HepG2 (cell line): ENCODE data around the gene SLIT3. TPM values are rescaled to one million over a fixed set of nuclear protein-coding genes. Genes with fewer than 3 reads are reported as not detected.

Experiments
- ATAC-seq: fragments of 200-7000 bp; cut with Tn5 transposase; 3 replicates; pipeline ENCODE4 v1.9.1; 2020; ENCODE audit warnings: mild to moderate bottlenecking, moderate library complexity
- BruUV-seq: library from RNA; stranded (reverse); fragments of 400-500 nt; replicated peaks from 2 replicates; lab custom pipeline; 2021; lab: Mats Ljungman, UMichigan
- CTCF ChIA-PET: fragments of 300-600 bp; formaldehyde crosslinking; extraction: SDS; loops from one replicate; lab custom pipeline; 2021; ENCODE audit warnings: low total read pairs, inconsistent platforms, low intra/inter-chr PET ratio; lab: Yijun Ruan, JAX
- POLR2A ChIA-PET: fragments of 350-600 bp; sonication (Branson Sonifier 250); formaldehyde crosslinking; loops from one replicate; lab custom pipeline; 2020; ENCODE audit warnings: antibody characterized with exemption, inconsistent platforms; lab: Yijun Ruan, JAX
- DNase-seq: peaks from one replicate; pipeline ENCODE4 v3.0.0-alpha.2; 2015; ENCODE audit warnings: low spot score
- FAIRE-seq: peaks from 3 replicates; lab custom pipeline; 2011; peaks lifted over from hg19 to GRCh38; lab: Jason Lieb, UNC
- H2AFZ ChIP-seq: one replicate; pipeline ENCODE4 v1.6.1; 2011; ENCODE audit warnings: low read length, inconsistent platforms
- H3K27ac ChIP-seq: fragments of 300-600 bp; 3 replicates; pipeline ENCODE4 v1.8.0; 2011; ENCODE audit warnings: mixed run types, mild to moderate bottlenecking, mixed read lengths, low read length, inconsistent platforms; ENCODE audit not compliant: insufficient read depth; ENCODE audit errors: extremely low read length
- H3K27me3 ChIP-seq, 2 experiments: fragments of 200-600 bp in 1 of 2; 2 replicates in 1 of 2; 3 replicates in 1 of 2; pipeline versions ENCODE4 v1.6.0 to v1.8.0; 2011; ENCODE audit warnings: low read length in 2 of 2, mild to moderate bottlenecking in 2 of 2, moderate library complexity in 2 of 2, inconsistent platforms in 1 of 2; ENCODE audit not compliant: insufficient read depth in 2 of 2, control insufficient read depth in 1 of 2
- H3K36me3 ChIP-seq, 2 experiments: fragments of 200-600 bp in 1 of 2; replicated peaks in 1 of 2; 2 replicates in 1 of 2; 3 replicates in 1 of 2; pipeline versions ENCODE4 v1.5.1 to v1.8.0; 2011; ENCODE audit warnings: low read length in 2 of 2, inconsistent platforms in 1 of 2; ENCODE audit not compliant: insufficient read depth in 2 of 2, control insufficient read depth in 1 of 2
- H3K4me1 ChIP-seq: 2 replicates; pipeline ENCODE4 v1.5.1; 2012; ENCODE audit warnings: low read length, inconsistent platforms; ENCODE audit not compliant: insufficient read depth
- H3K4me2 ChIP-seq: 2 replicates; pipeline ENCODE4 v1.6.0; 2011; ENCODE audit warnings: low read depth, low read length, inconsistent platforms
- H3K4me3 ChIP-seq, 3 experiments: fragments of 200-600 bp in 1 of 3; sonication (generic), shearing (Covaris generic) in 1 of 3; replicated peaks in 1 of 3; 2 replicates each; pipeline ENCODE4 v1.5.1; 2011 to 2016; ENCODE audit warnings: low read length in 3 of 3, inconsistent platforms in 2 of 3, low read depth in 2 of 3, mild to moderate bottlenecking in 2 of 3, control low read depth in 1 of 3, mixed read lengths in 1 of 3; ENCODE audit not compliant: insufficient read depth in 1 of 3
- H3K79me2 ChIP-seq: one replicate; pipeline ENCODE4 v1.6.1; 2011; ENCODE audit warnings: low read length, inconsistent platforms; ENCODE audit not compliant: insufficient read depth
- H3K9ac ChIP-seq: 2 replicates; pipeline ENCODE4 v1.6.0; 2011; ENCODE audit warnings: mild to moderate bottlenecking, low read depth, low read length, inconsistent platforms; ENCODE audit not compliant: insufficient read depth
- H3K9me3 ChIP-seq: 2 replicates; pipeline ENCODE4 v1.5.1; 2012; ENCODE audit warnings: mild to moderate bottlenecking, low read length
- H4K20me1 ChIP-seq: 2 replicates; pipeline ENCODE4 v1.6.0; 2011; ENCODE audit warnings: inconsistent platforms, mild to moderate bottlenecking, low read length, moderate library complexity; ENCODE audit not compliant: insufficient read depth
- KAT8 ChIP-seq: IDR thresholded peaks from 2 replicates; pipeline ENCODE4 v1.6.1; 2016; ENCODE audit warnings: missing genetic modification reagents, missing compliant biosample characterization
- MATR3 ChIP-seq: sonication (generic); formaldehyde crosslinking; IDR thresholded peaks from 2 replicates; pipeline ENCODE4 v1.4.0; 2020; ENCODE audit warnings: missing genetic modification reagents
- TMF1 ChIP-seq: sonication (generic); formaldehyde crosslinking; IDR thresholded peaks from 2 replicates; pipeline ENCODE4 v1.8.1; 2022; ENCODE audit warnings: low read depth, missing genetic modification reagents
- ZNF235 ChIP-seq: sonication (generic); formaldehyde crosslinking; IDR thresholded peaks from 2 replicates; pipeline ENCODE4 v1.8.1; 2023; ENCODE audit warnings: mild to moderate bottlenecking, missing genetic modification reagents, borderline replicate concordance
- ZNF326 ChIP-seq: sonication (generic); formaldehyde crosslinking; IDR thresholded peaks from 2 replicates; pipeline ENCODE4 v1.4.0; 2020; ENCODE audit warnings: missing genetic modification reagents, borderline replicate concordance
- WGBS: methylation state at CpG from one replicate; pipeline ENCODE4 v1.1.6; 2017; ENCODE audit warnings: low lambda C conversion rate; 5-methylcytosine and 5-hydroxymethylcytosine counted together
- in situ Hi-C: cut with HindIII; loops from 2 replicates; pipeline ENCODE4 v1.10.0; 2017; ENCODE audit warnings: low pct_unique_long_range_greater_than_20kb; ENCODE audit not compliant: extremely low pct_ligation_motif_present
- intact Hi-C: fragments of 100-400 bp; cut with micrococcal nuclease; formaldehyde crosslinking; loops from one replicate; pipeline ENCODE4 v1.10.0; 2022; ENCODE audit not compliant: unreplicated experiment
- polyA plus RNA-seq, 8 experiments: library from polyadenylated mRNA; depleted of rRNA in 3 of 8; stranded (reverse) in 7 of 8; unstranded in 1 of 8; fragments of >200 nt; fragmentation: Illumina TruSeq in 4 of 8; extraction: Trizol in 4 of 8; gene quantifications; 2 replicates each; pipeline versions ENCODE4 v1.2.1 to v1.2.3, GENCODE V29; 2011 to 2016; ENCODE audit warnings: low read depth in 4 of 8, missing spikeins in 1 of 8, mixed read lengths in 1 of 8; ENCODE audit not compliant: insufficient read depth in 1 of 8
- total RNA-seq, 5 experiments: library from RNA; depleted of rRNA; stranded (reverse); fragments of >200 nt; fragmentation: Illumina TruSeq; extraction: Trizol; gene quantifications; 2 replicates each; pipeline ENCODE4 v1.2.3, GENCODE V29; 2016; ENCODE audit warnings: low read depth in 1 of 5
- TF ChIP-seq, protein P1 (sequence below): sonication (generic); formaldehyde crosslinking; IDR thresholded peaks from 2 replicates; pipeline ENCODE4 v1.4.0; 2020; ENCODE audit warnings: mild to moderate bottlenecking, missing genetic modification reagents
- TF ChIP-seq, protein P2 (sequence below): IDR thresholded peaks from 2 replicates; pipeline ENCODE4 v1.6.1; 2018; ENCODE audit warnings: missing genetic modification reagents, mild to moderate bottlenecking, missing compliant biosample characterization
- TF ChIP-seq, protein P3 (sequence below): sonication (generic); formaldehyde crosslinking; IDR thresholded peaks from 2 replicates; pipeline ENCODE4 v1.5.0; 2020; ENCODE audit warnings: mild to moderate bottlenecking, missing genetic modification reagents

Gene SLIT3
- total and polyA plus RNA-seq, 2 of the 13 experiments (the other 11 are each of a cell fraction or from before 2014, with no cell fraction given): not detected

DNA sequence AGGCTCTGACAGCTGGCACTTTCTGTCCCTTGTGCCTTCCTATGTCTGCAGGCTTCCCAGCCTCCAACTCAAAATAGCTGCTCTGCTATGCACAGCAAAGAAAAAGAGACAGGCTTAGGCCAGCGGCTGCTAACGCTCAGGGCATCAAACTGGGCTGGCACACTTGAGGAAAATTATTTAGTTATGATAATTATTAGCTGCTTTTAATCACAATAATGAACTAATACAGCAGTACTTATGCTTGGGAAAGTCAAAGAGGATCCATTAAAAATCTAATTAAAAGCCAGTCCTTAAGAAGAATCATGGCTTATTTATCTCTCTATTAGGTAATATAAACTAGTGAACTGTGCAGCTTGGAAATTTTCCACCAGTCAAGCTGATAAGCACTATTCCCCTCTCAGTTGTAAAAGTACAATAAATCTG lies 233.2 kb downstream of the SLIT3 start (continued):
- TF ChIP-seq MATR3 (CRISPR knock-in tag): no peak
- TF ChIP-seq, protein P1, sequence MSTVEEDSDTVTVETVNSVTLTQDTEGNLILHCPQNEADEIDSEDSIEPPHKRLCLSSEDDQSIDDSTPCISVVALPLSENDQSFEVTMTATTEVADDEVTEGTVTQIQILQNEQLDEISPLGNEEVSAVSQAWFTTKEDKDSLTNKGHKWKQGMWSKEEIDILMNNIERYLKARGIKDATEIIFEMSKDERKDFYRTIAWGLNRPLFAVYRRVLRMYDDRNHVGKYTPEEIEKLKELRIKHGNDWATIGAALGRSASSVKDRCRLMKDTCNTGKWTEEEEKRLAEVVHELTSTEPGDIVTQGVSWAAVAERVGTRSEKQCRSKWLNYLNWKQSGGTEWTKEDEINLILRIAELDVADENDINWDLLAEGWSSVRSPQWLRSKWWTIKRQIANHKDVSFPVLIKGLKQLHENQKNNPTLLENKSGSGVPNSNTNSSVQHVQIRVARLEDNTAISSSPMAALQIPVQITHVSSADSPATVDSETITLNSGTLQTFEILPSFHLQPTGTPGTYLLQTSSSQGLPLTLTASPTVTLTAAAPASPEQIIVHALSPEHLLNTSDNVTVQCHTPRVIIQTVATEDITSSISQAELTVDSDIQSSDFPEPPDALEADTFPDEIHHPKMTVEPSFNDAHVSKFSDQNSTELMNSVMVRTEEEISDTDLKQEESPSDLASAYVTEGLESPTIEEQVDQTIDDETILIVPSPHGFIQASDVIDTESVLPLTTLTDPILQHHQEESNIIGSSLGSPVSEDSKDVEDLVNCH (CRISPR knock-in tag): no peak

DNA sequence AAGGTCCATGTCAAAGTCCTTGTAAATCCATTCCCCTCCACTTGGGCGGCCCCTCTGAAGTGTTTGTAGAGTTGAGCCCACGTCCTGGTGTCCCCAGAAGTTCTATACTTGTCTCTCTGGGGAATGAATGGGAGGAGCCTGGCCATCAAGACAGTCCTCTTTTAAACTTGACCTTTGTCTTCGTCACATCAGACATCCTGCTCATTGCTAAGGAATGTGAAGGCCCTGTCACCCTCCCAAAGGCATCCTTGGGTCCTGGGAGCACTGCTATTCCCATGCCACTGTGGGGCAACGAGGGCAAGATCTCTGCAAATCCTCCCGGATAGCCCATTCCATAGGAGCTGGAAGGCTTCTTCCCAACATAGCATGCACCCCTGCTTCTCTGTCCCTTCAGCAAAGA lies 235.5 kb downstream of the SLIT3 start:
- 11% methylated on average over 5 of the region's 5 CpGs for WGBS
- ATAC-seq (no peak), FAIRE-seq (no peak), DNase-seq (no peak)
- TF ChIP-seq ZNF326 (CRISPR knock-in tag): no peak
- no peak for TF ChIP-seq ZNF235
- TF ChIP-seq, protein P2, sequence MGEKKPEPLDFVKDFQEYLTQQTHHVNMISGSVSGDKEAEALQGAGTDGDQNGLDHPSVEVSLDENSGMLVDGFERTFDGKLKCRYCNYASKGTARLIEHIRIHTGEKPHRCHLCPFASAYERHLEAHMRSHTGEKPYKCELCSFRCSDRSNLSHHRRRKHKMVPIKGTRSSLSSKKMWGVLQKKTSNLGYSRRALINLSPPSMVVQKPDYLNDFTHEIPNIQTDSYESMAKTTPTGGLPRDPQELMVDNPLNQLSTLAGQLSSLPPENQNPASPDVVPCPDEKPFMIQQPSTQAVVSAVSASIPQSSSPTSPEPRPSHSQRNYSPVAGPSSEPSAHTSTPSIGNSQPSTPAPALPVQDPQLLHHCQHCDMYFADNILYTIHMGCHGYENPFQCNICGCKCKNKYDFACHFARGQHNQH (CRISPR knock-in tag): no peak
- TF ChIP-seq, protein P3, sequence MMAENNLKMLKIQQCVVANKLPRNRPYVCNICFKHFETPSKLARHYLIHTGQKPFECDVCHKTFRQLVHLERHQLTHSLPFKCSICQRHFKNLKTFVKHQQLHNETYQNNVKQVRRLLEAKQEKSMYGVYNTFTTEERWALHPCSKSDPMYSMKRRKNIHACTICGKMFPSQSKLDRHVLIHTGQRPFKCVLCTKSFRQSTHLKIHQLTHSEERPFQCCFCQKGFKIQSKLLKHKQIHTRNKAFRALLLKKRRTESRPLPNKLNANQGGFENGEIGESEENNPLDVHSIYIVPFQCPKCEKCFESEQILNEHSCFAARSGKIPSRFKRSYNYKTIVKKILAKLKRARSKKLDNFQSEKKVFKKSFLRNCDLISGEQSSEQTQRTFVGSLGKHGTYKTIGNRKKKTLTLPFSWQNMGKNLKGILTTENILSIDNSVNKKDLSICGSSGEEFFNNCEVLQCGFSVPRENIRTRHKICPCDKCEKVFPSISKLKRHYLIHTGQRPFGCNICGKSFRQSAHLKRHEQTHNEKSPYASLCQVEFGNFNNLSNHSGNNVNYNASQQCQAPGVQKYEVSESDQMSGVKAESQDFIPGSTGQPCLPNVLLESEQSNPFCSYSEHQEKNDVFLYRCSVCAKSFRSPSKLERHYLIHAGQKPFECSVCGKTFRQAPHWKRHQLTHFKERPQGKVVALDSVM (CRISPR knock-in tag): no peak
- no peak for TF ChIP-seq KAT8 (CRISPR knock-in tag)
- no peak for TF ChIP-seq TMF1 (CRISPR knock-in tag)
- Histone ChIP-seq H3K27me3 (peaks cover under 1 to 17% of the 10 kb centered on the region in 2 experiments; a peak in 2 of 5 replicates), H3K4me3 (no peak overlapping the region), H4K20me1 (no peaks in the 10 kb centered on the region), H3K4me1 (peaks cover 7% of the 10 kb centered on the region), H3K79me2 (no peaks in the 10 kb centered on the region), H3K9ac (no peak overlapping the region), H3K36me3 (no peaks in the 10 kb centered on the region), H3K9me3 (no peaks in the 10 kb centered on the region), H3K27ac (no peak overlapping the region), H3K4me2 (no peak overlapping the region), H2AFZ (no peak overlapping the region)
- ChIA-PET CTCF (no interaction called here), POLR2A (no interaction called here)
- no TSS peak for BruUV-seq
- intact Hi-C loops (no loop called here), in situ Hi-C loops (no loop called here)
